IMR-90 (cell line): ENCODE measurements around the gene TRIM17. TPM values are rescaled to one million over a fixed set of nuclear protein-coding genes. Genes with fewer than 3 reads are reported as not detected.

Experiments used
- ATAC-seq: fragments of 200-7000 bp; cut with Tn5 transposase; 2 replicates; pipeline ENCODE4 v1.9.1; 2020; ENCODE audit warnings: low read depth, mild to moderate bottlenecking, moderate library complexity
- BruUV-seq: library from RNA; stranded (reverse); fragments of 400-500 nt; replicated peaks from 2 replicates; lab custom pipeline; 2021; lab: Mats Ljungman, UMichigan
- CTCF ChIA-PET: fragments of 300-600 bp; formaldehyde crosslinking; extraction: SDS; loops from one replicate; lab custom pipeline; 2021; ENCODE audit warnings: antibody characterized with exemption; lab: Yijun Ruan, JAX
- POLR2A ChIA-PET: fragments of 300-600 bp; sonication (Branson Sonifier 250); formaldehyde crosslinking; loops from one replicate; lab custom pipeline; 2022; ENCODE audit warnings: antibody characterized with exemption; ENCODE audit not compliant: unreplicated experiment; lab: Charles Lee
- DNase-seq: peaks from one replicate; pipeline ENCODE4 v3.0.0; 2013
- H2AFZ ChIP-seq: replicated peaks from 2 replicates; pipeline ENCODE3; 2013; ENCODE audit warnings: low read length, mild to moderate bottlenecking; ENCODE audit not compliant: poor library complexity
- H2AK5ac ChIP-seq: 2 replicates; pipeline ENCODE4 v1.6.1; 2013; ENCODE audit warnings: low read depth, low read length, inconsistent platforms
- H2AK9ac ChIP-seq: replicated peaks from 2 replicates; pipeline ENCODE3; 2013; ENCODE audit warnings: mild to moderate bottlenecking, low read depth, low read length, moderate library complexity; ENCODE audit not compliant: poor library complexity
- H2BK120ac ChIP-seq: 2 replicates; pipeline ENCODE4 v1.6.1; 2013; ENCODE audit warnings: low read depth, low read length, inconsistent platforms
- H2BK15ac ChIP-seq: 3 replicates; pipeline ENCODE4 v1.6.1; 2013; ENCODE audit warnings: low read depth, low read length, inconsistent platforms
- H2BK20ac ChIP-seq: 2 replicates; pipeline ENCODE4 v1.6.1; 2013; ENCODE audit warnings: low read depth, mild to moderate bottlenecking, inconsistent platforms, low read length, moderate library complexity
- H2BK5ac ChIP-seq: 2 replicates; pipeline ENCODE4 v1.6.1; 2013; ENCODE audit warnings: mild to moderate bottlenecking, low read depth, low read length, inconsistent platforms; ENCODE audit not compliant: poor library complexity, severe bottlenecking
- H3K14ac ChIP-seq: replicated peaks from 2 replicates; pipeline ENCODE4 v1.6.1; 2013; ENCODE audit warnings: low read depth, low read length, inconsistent platforms
- H3K18ac ChIP-seq: 2 replicates; pipeline ENCODE4 v1.6.1; 2013; ENCODE audit warnings: low read depth, low read length, control low read depth
- H3K23ac ChIP-seq: 2 replicates; pipeline ENCODE4 v1.6.1; 2013; ENCODE audit warnings: low read depth, low read length, inconsistent platforms
- H3K27ac ChIP-seq: 2 replicates; pipeline ENCODE4 v1.5.1; 2013; ENCODE audit warnings: mild to moderate bottlenecking, control low read depth, low read length; ENCODE audit not compliant: insufficient read depth
- H3K27me3 ChIP-seq: 2 replicates; pipeline ENCODE4 v1.6.1; 2013; ENCODE audit warnings: low read length; ENCODE audit not compliant: control insufficient read depth, insufficient read depth
- H3K36me3 ChIP-seq: 2 replicates; pipeline ENCODE4 v1.6.1; 2013; ENCODE audit warnings: low read length, mixed read lengths; ENCODE audit not compliant: control insufficient read depth, insufficient read depth
- H3K4ac ChIP-seq: 2 replicates; pipeline ENCODE4 v1.6.1; 2013; ENCODE audit warnings: low read depth, low read length, inconsistent platforms
- H3K4me1 ChIP-seq: 2 replicates; pipeline ENCODE4 v1.6.1; 2013; ENCODE audit warnings: low read length, mixed read lengths; ENCODE audit not compliant: control insufficient read depth, insufficient read depth
- H3K4me2 ChIP-seq: 2 replicates; pipeline ENCODE4 v1.6.1; 2013; ENCODE audit warnings: low read depth, mild to moderate bottlenecking, control low read depth, low read length, moderate library complexity
- H3K4me3 ChIP-seq: 2 replicates; pipeline ENCODE4 v1.5.1; 2013; ENCODE audit warnings: low read depth, mild to moderate bottlenecking, control low read depth, low read length, moderate library complexity; ENCODE audit not compliant: insufficient read depth
- H3K56ac ChIP-seq: 2 replicates; pipeline ENCODE4 v1.6.1; 2013; ENCODE audit warnings: low read length, inconsistent platforms; ENCODE audit not compliant: insufficient read depth; ENCODE audit errors: extremely low read depth
- H3K79me1 ChIP-seq, 2 experiments: 2 replicates each; pipeline ENCODE4 v1.6.1; 2013; ENCODE audit warnings: low read length in 2 of 2, inconsistent platforms in 1 of 2, low read depth in 1 of 2
- H3K9ac ChIP-seq: 2 replicates; pipeline ENCODE4 v1.6.1; 2013; ENCODE audit warnings: low read depth, low read length, control low read depth
- H3K9me1 ChIP-seq: 2 replicates; pipeline ENCODE4 v1.6.1; 2013; ENCODE audit warnings: low read length, inconsistent platforms; ENCODE audit not compliant: insufficient read depth
- H3K9me3 ChIP-seq: 2 replicates; pipeline ENCODE4 v1.6.1; 2013; ENCODE audit warnings: low read length; ENCODE audit not compliant: control insufficient read depth, insufficient read depth
- H4K20me1 ChIP-seq: 2 replicates; pipeline ENCODE4 v1.6.1; 2013; ENCODE audit warnings: low read length, inconsistent platforms; ENCODE audit not compliant: insufficient read depth
- H4K5ac ChIP-seq: 2 replicates; pipeline ENCODE4 v1.6.1; 2013; ENCODE audit warnings: mild to moderate bottlenecking, low read depth, low read length, control low read depth
- H4K8ac ChIP-seq, 2 experiments: 2 replicates each; pipeline ENCODE4 v1.6.1; 2013; ENCODE audit warnings: low read depth in 2 of 2, low read length in 2 of 2, control low read depth in 1 of 2, inconsistent platforms in 1 of 2
- H4K91ac ChIP-seq: 2 replicates; pipeline ENCODE4 v1.6.1; 2013; ENCODE audit warnings: low read depth, low read length, inconsistent platforms; ENCODE audit not compliant: insufficient read depth
- BHLHE40 ChIP-seq: fragments of 150-350 bp; IDR thresholded peaks from 2 replicates; pipeline ENCODE4 v1.6.1; 2016; ENCODE audit warnings: mild to moderate bottlenecking, low read depth, low read length
- CHD1 ChIP-seq: IDR thresholded peaks from 2 replicates; pipeline ENCODE4 v1.6.1; 2012; ENCODE audit warnings: low read depth, low read length, improper control_type of control experiment
- FOS ChIP-seq: fragments of 150-350 bp; IDR thresholded peaks from 2 replicates; pipeline ENCODE4 v1.6.1; 2016; ENCODE audit warnings: low read depth, low read length
- MAFK ChIP-seq: IDR thresholded peaks from 2 replicates; pipeline ENCODE4 v1.6.1; 2012; ENCODE audit warnings: low read depth, low read length, improper control_type of control experiment
- MAZ ChIP-seq: IDR thresholded peaks from 2 replicates; pipeline ENCODE4 v1.6.1; 2012; ENCODE audit warnings: low read depth, mild to moderate bottlenecking, low read length, improper control_type of control experiment, moderate library complexity, borderline replicate concordance
- MXI1 ChIP-seq: IDR thresholded peaks from 2 replicates; pipeline ENCODE4 v1.6.1; 2012; ENCODE audit warnings: low read depth, mild to moderate bottlenecking, low read length, moderate library complexity, borderline replicate concordance
- NFE2L2 ChIP-seq: fragments of 150-350 bp; IDR thresholded peaks from 2 replicates; pipeline ENCODE4 v1.6.1; 2016; ENCODE audit warnings: low read depth, mild to moderate bottlenecking, low read length
- POLR2A ChIP-seq: IDR thresholded peaks from 2 replicates; pipeline ENCODE4 v1.6.1; 2012; ENCODE audit warnings: mild to moderate bottlenecking, low read depth, low read length
- RAD21 ChIP-seq: IDR thresholded peaks from 2 replicates; pipeline ENCODE4 v1.6.1; 2012; ENCODE audit warnings: low read length, improper control_type of control experiment
- RCOR1 ChIP-seq: IDR thresholded peaks from 2 replicates; pipeline ENCODE4 v1.6.1; 2012; ENCODE audit warnings: mild to moderate bottlenecking, low read length, improper control_type of control experiment; ENCODE audit not compliant: insufficient replicate concordance
- RFX5 ChIP-seq: IDR thresholded peaks from 2 replicates; pipeline ENCODE4 v1.8.0; 2012; ENCODE audit warnings: low read depth, mild to moderate bottlenecking, low read length, moderate library complexity
- SMC3 ChIP-seq: fragments of 150-350 bp; IDR thresholded peaks from 2 replicates; pipeline ENCODE4 v1.6.1; 2016; ENCODE audit warnings: low read depth, mild to moderate bottlenecking, antibody characterized with exemption, low read length, moderate library complexity
- USF2 ChIP-seq: fragments of 150-350 bp; IDR thresholded peaks from 2 replicates; pipeline ENCODE4 v1.6.1; 2017; ENCODE audit warnings: mild to moderate bottlenecking, antibody characterized with exemption, low read length, low read depth
- WGBS, 2 experiments: methylation state at CpG; one replicate each; pipeline versions ENCODE4 v1.1.5 to v1.1.7; 2013; ENCODE audit warnings: missing lambda C conversion rate in 2 of 2; ENCODE audit not compliant: insufficient read length in 1 of 2; ENCODE audit errors: extremely low coverage in 2 of 2; 5-methylcytosine and 5-hydroxymethylcytosine counted together
- dilution Hi-C: fragments of 300-500 bp; cut with HindIII; formaldehyde crosslinking; loops from one replicate; pipeline ENCODE4 v1.14.3; 2018; ENCODE audit warnings: low sequenced_read_pairs; ENCODE audit not compliant: unreplicated experiment
- in situ Hi-C: fragments of 300-500 bp; cut with MboI; formaldehyde crosslinking; loops from 3 replicates; pipeline ENCODE4 v1.14.3; 2019; ENCODE audit warnings: low sequenced_read_pairs, inconsistent platforms, mixed read lengths
- intact Hi-C: fragments of 100-400 bp; cut with micrococcal nuclease; formaldehyde crosslinking; loops from 2 replicates; pipeline ENCODE4 v1.10.0; 2022
- polyA plus RNA-seq, 3 experiments: library from polyadenylated mRNA; depleted of rRNA; stranded (reverse); fragments of >200 nt; gene quantifications; 2 replicates each; pipeline ENCODE4 v1.2.3, GENCODE V29; 2012; ENCODE audit warnings: low replicate concordance in 1 of 3
- total RNA-seq: library from RNA; depleted of rRNA; stranded (reverse); fragments of >200 nt; gene quantifications from 2 replicates; pipeline ENCODE4 v1.2.3, GENCODE V29; 2012
- TF ChIP-seq, protein P1 (sequence below): conservative IDR thresholded peaks from 2 replicates; pipeline ENCODE4 v1.5.1; 2012; ENCODE audit warnings: mild to moderate bottlenecking, low read depth, low read length, improper control_type of control experiment

TRIM17 gene
- total and polyA plus RNA-seq, 2 of the 4 experiments (the other 2 are of a cell fraction) = 0.39 TPM; not detected in 1

GRCh38 chr1:228411548-228412430 is 4.9 kb downstream of the TRIM17 start:
- Histone ChIP-seq H3K23ac (no peak overlapping the region), H2BK5ac (no peak overlapping the region), H3K36me3 (peaks cover 20% of the 10 kb centered on the region), H2AK9ac (no peak overlapping the region), H3K4me2 (no peak overlapping the region), H3K9me3 (no peaks in the 10 kb centered on the region), H3K4me3 (no peak overlapping the region), H2AFZ (no peak overlapping the region), H4K91ac (no peak overlapping the region), H4K5ac (no peak overlapping the region), H3K14ac (no peak overlapping the region), H3K4ac (no peak overlapping the region), H3K9ac (no peak overlapping the region), H4K20me1 (peaks cover 24% of the 10 kb centered on the region), H3K4me1 (peaks cover 6% of the 10 kb centered on the region; the same call in 1 of the 2 replicates), H3K27me3 (no peaks in the 10 kb centered on the region; the same call in 1 of the 2 replicates), H2BK20ac (no peak overlapping the region), H4K8ac (no peak overlapping the region), H3K79me1 (peaks cover 18 to 48% of the 10 kb centered on the region in 2 experiments), H2BK15ac (no peak overlapping the region), H3K9me1 (peaks cover 24% of the 10 kb centered on the region), H2BK120ac (no peak overlapping the region), H2AK5ac (no peak overlapping the region), H3K56ac (no peak overlapping the region), H3K27ac (no peak overlapping the region), H3K18ac (no peak overlapping the region)
- no peak for DNase-seq
- dilution Hi-C loops (no loop called here), in situ Hi-C loops (no loop called here), intact Hi-C loops (no loop called here)
- ATAC-seq = no peak
- 100% methylated on average over 4 of the region's 9 CpGs; no CpG with 5 or more reads in 1 of the 2 experiments for WGBS, 2 experiments
- BruUV-seq = no TSS peak
- ChIA-PET POLR2A (interaction anchor here (0.6 kb wide), 1 partner anchor 95 kb away, joined by 3 read pairs; no protein-coding TSS in a partner anchor), CTCF (no interaction called here)
- TF ChIP-seq, protein P1, sequence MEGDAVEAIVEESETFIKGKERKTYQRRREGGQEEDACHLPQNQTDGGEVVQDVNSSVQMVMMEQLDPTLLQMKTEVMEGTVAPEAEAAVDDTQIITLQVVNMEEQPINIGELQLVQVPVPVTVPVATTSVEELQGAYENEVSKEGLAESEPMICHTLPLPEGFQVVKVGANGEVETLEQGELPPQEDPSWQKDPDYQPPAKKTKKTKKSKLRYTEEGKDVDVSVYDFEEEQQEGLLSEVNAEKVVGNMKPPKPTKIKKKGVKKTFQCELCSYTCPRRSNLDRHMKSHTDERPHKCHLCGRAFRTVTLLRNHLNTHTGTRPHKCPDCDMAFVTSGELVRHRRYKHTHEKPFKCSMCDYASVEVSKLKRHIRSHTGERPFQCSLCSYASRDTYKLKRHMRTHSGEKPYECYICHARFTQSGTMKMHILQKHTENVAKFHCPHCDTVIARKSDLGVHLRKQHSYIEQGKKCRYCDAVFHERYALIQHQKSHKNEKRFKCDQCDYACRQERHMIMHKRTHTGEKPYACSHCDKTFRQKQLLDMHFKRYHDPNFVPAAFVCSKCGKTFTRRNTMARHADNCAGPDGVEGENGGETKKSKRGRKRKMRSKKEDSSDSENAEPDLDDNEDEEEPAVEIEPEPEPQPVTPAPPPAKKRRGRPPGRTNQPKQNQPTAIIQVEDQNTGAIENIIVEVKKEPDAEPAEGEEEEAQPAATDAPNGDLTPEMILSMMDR = no peak
- TF ChIP-seq BHLHE40 = no peak
- no peak for TF ChIP-seq POLR2A
- TF ChIP-seq RFX5 = no peak
- TF ChIP-seq MAZ = no peak
- TF ChIP-seq SMC3 = no peak
- TF ChIP-seq MXI1 = no peak
- no peak for TF ChIP-seq NFE2L2
- no peak for TF ChIP-seq FOS
- no peak for TF ChIP-seq USF2
- TF ChIP-seq MAFK = no peak
- TF ChIP-seq RAD21 = no peak
- no peak for TF ChIP-seq CHD1
- no peak for TF ChIP-seq RCOR1
